DMS53 (cell line): ENCODE data around the gene TIAM2.

Experiments used
- DNase-seq: peaks from one replicate; lab custom pipeline; 2025; lab: John Stamatoyannopoulos, UW

TIAM2 gene

GRCh38 chr6:155129744-155130143 is 134.6 kb downstream of the TIAM2 start:
- no peak for DNase-seq

DNA sequence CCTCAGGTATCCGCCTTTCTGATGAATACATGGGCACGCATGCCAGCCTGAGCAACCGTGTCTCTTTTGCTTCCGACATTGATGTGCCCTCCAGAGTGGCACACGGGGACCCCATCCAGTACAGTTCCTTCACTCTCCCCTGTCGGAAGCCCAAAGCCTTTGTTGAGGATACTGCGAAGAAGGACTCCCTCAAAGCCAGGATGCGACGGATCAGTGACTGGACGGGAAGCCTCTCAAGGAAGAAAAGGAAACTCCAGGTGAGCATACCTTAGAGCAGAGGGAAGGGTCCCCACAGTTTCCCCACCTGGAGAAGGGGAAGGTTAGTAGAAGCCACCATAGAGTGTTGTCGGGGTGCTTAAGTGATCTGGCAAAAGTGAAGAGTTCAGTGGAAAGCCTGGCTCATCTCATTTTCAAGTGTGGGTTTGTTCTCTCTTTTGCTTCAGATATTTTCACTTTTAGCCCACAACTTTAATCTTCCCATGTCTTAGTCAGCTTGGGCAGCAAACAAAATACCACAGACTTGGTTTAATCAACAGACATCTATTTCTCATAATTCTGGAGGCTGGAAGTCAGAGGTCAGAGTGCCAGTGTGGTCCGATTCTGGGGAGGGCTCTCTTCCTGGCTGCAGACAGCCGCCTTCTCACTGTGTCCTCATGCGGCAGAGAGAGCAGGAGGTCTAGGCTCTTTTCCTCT is 135.2 kb downstream of the TIAM2 start:
- DNase-seq: no peak

DNA sequence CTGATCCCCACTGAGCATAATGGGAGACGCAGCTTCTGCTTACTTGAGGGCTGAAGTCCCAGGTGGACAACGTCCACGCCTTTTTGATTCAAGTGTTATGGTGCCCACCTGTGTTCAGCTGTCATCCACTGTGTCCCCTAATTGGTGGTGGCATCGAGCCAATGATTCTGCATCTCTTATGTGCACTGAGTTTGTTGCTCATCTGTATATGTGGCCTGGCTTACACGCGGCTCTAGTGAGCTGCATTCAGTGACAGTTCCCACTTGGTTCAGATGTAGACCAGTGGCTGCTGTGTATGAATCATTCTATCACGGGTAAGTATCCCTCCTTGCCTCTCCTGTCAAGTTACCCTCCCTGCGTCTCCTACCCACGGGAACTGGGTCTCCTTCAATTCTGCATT is 137.5 kb downstream of the TIAM2 start:
- DNase-seq: no peak

- DNase-seq: no peak
These were observed 145.9 kb downstream of the TIAM2 start for GRCh38 chr6:155141002-155141401.

- no peak for DNase-seq
These were observed 146.4 kb downstream of the TIAM2 start for GRCh38 chr6:155141512-155141911.

DNA sequence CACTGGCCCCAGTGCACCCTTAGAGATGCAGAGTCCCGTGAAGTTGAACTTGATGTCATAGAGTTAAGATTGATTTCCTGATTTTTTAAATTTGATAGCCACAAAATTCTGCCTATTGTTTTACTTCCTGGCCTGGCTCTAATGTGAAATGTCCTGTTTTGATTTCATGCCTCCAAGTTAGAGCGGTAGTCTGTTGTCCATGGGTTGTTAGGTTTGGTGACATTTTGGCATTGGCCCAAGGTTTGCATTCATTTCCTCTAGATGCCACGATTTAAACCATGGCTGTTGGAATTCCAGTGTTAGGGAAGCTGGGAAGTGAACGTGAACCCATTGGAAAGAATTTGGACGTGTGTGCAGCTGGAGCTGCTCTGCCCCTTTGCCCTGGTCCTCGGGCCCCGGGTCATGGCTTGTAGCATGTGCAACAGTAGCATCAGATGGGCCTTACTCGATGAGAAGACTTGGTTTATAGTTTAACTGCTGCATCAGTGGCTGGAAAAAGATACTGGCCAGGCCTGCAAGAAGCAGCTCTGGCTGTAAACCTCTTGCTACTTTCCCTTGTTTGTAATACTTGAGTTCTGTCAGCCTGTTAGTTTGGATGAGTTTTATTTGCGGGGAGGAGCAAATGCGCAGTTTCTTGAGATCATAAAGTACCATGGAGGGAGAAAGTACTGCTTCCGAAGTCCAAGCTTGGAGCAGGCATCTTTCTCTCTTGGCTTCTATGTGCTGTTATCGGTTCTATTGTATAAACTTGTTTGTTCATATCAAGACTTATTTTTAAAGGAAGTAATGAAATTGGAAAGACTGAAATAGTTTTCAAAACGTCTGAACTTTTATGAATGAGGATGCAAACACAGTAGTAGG is 147.3 kb downstream of the TIAM2 start:
- DNase-seq: no peak

GRCh38 chr6:155143029-155143577 is 148.0 kb downstream of the TIAM2 start:
- DNase-seq: peak; percentile 7

GRCh38 chr6:155143578-155144106 is 148.5 kb downstream of the TIAM2 start:
- DNase-seq: no peak

- DNase-seq: no peak
These were observed 151.1 kb downstream of the TIAM2 start for GRCh38 chr6:155146205-155146604.

DNA sequence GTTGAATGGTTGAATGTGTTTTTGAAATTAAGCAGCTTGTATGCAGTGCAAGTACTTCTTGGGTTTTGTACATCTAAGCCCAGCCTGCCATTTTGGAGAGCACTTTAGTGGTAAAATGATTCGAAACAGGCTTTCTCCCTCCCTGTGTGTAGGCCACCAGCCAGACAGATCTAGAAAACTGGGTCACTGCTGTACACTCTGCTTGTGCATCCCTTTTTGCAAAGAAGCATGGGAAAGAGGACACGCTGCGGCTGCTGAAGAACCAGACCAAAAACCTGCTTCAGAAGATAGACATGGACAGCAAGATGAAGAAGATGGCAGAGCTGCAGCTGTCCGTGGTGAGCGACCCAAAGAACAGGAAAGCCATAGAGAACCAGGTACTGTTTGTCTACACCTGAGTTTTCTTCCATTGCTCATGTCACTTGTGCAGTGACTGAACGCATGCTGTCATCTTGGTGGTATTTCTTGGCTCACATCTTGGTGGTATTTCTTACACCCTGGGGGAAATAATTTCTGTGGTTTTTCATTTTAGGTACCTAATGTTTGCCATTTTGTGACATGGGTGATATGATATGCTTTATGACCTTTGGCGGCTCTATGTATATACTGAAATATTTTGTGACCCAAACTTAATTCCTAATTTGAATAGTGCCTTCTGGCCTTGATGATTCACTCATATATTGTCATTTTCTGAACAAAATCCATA is 153.0 kb downstream of the TIAM2 start:
- DNase-seq: no peak

- DNase-seq: no peak
These were observed 156.0 kb downstream of the TIAM2 start for GRCh38 chr6:155150967-155151671.

DNA sequence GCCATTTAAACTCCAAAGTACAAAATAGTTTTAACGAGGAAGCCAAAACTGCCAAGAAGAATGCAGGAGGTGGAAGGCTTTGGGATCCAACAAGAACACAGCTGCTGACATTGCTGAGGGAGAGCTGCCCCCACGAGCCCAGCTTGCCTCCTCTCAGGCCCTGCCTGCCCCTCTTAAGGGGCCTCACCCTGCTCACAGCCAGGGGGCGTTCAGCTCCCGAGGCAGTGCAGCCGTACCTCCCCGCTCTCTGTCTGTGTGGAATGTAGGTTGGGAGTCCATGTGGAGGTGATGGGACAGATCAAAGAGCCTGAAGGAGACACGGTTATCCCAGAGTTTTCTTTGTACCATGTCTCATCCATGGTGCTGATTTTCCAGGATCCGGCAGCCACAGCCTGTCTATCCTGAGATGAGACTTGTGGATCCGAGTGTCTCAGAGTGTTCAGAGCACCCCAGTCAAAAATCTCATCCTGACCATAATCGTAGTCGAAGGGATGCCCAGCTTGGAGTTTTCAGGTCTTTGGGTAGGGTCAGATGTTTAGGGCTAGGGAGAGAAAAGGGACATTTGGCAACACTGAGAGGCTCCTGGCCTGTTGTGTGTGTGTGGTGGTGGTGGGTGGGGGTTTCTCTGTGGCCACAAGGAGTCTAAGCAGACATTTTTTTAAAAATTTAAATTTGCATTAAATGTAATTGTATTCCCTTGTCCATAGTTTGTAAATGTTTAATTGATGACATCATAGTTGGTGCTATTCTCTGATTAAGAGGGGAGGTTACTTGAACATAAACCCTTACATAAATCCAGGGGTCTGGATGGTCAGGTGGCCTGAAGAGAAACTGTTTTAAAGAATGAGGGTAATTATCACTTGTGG is 157.3 kb downstream of the TIAM2 start:
- no peak for DNase-seq

DNA sequence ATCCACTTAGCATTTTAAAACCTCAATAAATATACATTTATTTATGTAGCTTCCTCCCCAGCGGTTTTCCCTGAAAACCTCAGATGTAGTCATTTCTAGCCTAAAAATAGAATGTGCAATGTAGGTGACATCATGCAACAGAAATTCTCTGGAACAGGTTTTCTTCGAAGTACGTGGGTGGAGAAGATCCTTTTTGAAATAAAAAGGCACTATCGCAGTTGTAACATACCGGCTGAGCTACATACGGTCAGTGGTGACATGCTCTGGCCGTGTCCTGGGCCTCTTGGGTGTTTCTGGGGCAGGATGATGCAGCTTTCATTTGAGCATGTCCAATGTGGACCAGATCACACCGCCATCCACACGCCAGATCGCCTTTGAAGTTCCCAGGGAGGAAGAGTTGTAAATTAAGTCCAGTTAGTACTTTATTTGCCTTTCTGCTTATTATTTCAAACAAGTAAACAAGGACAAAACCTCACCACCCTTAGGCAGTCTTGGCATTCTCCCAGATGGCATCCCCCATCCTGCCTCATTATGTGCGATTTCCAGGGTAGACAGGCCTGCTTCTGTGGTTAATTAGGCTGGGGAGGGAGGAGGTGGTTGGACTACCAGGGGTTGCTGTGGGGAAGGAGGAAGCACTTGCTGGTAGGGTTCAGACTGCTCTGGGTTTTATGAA is 159.2 kb downstream of the TIAM2 start:
- peak; percentile 73 for DNase-seq

DNA sequence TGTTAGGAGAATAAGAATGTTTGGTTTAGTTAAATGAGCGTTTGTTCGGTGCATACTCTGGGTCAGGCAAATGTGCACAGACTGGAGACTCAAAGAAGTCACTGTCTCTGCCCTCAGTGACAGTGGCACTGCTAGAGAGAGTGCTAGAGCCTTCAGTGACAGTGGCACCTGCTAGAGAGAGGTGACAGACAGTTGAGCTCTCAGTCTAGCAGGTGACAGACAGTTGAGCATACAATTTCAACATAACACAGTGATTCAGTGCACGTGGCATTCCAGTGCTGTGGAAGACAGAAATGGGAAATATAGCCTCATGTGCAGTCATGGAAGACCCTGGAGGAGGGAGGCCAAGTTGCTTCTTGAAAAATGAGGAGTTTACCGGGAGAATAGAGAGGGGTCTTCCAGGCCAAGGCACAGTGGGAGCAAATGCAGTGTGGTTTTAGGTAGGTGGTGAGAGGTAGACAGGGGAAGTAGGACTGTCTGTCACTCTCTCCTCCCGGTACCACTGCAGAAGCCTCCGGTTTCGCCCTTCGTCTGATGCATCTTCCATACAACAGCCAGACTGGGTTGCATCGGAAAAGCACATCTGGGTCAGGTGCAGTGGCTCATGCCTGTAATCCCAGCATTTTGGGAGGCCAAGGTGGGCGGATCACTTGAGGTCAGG is 160.8 kb downstream of the TIAM2 start:
- peak; percentile 34 for DNase-seq

DNA sequence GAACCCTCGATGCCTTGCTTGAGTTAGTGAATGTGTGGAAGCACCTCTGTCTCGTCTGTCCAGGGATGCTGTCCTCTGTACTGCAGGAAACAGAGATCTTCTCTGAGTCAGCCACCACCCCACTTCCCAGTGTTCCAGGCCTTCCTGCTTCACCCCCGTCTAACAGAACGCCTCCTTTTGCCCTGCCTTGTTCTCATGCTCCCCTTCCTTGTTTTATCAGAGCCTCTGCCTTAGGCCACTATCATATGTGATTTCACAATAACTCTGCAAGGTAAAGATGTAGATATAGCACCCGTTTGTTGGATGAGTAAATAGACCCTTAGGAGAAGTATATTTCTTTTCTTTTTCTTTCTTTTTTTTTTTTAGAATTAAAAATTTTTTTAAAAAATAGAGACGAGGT is 162.0 kb downstream of the TIAM2 start:
- no peak for DNase-seq

GRCh38 chr6:155158030-155158843 is 163.1 kb downstream of the TIAM2 start:
- DNase-seq: no peak

GRCh38 chr6:155162682-155163081 is 167.6 kb downstream of the TIAM2 start:
- DNase-seq: no peak

DNA sequence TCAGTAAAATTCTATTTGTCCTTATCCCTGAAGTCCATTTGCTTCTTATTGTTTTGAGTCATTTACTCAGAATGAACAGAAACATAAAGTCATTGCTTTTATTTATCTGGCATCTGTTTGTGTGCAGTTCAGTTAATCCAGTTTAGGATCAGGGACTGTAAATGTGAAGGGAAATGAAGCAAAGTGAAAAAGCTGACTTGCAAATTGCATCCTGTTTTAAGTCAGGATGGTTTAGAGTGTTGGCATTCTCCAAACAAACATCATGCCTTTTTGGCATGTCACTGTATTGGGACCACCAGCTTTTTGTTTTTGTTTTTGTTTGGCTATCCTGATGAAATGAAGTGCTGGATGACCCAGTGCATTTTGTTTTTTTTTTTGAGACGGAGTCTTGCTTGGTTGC is 168.5 kb downstream of the TIAM2 start:
- no peak for DNase-seq
